Type B pancreatic cell (in vitro differentiated cells): ENCODE measurements around the gene MARCKS. TPM values are rescaled to one million over a fixed set of nuclear protein-coding genes. Genes with fewer than 3 reads are reported as not detected.

Source experiments
- DNase-seq: peaks from one replicate; pipeline ENCODE4 v3.0.0; 2021; ENCODE audit warnings: mixed read lengths; ENCODE audit not compliant: unreplicated experiment; ENCODE audit errors: extremely low spot score
- H3K27ac Mint-ChIP-seq: 2 replicates; pipeline ENCODE4 v1.8.0; 2021; ENCODE audit warnings: mild to moderate bottlenecking, mixed read lengths
- H3K27me3 Mint-ChIP-seq: 2 replicates; pipeline ENCODE4 v1.8.0; 2021; ENCODE audit warnings: mixed read lengths
- H3K36me3 Mint-ChIP-seq: 2 replicates; pipeline ENCODE4 v1.8.0; 2021; ENCODE audit warnings: mixed read lengths
- H3K4me1 Mint-ChIP-seq: one replicate; pipeline ENCODE4 v1.8.0; 2021; ENCODE audit warnings: mixed read lengths; ENCODE audit not compliant: unreplicated experiment
- H3K4me3 Mint-ChIP-seq: 2 replicates; pipeline ENCODE4 v1.8.0; 2021; ENCODE audit warnings: mild to moderate bottlenecking, mixed read lengths
- H3K9me3 Mint-ChIP-seq: 2 replicates; pipeline ENCODE4 v1.8.0; 2021; ENCODE audit warnings: mixed read lengths
- CTCF ChIP-seq: fragments of 200-600 bp; sonication (generic); conservative IDR thresholded peaks from 2 replicates; pipeline ENCODE4 v1.5.0; 2021; ENCODE audit warnings: antibody characterized with exemption, mild to moderate bottlenecking
- total RNA-seq: library from RNA; stranded (reverse); gene quantifications from 2 replicates; pipeline ENCODE4 v1.2.1, GENCODE V29; 2021; ENCODE audit warnings: low replicate concordance

Gene MARCKS
- total RNA-seq, 1 donor from 2014 or later = 236 TPM

- H3K4me3 Mint-ChIP-seq = no peak overlapping the region
- no peak for DNase-seq
- no peak overlapping the region for H3K27ac Mint-ChIP-seq
- no peaks in the 10 kb centered on the region for H3K9me3 Mint-ChIP-seq
- TF ChIP-seq CTCF = no peak
- no peaks in the 10 kb centered on the region for H3K27me3 Mint-ChIP-seq
- H3K4me1 Mint-ChIP-seq = no peaks in the 10 kb centered on the region
- H3K36me3 Mint-ChIP-seq = no peaks in the 10 kb centered on the region
These were observed 13.6 kb upstream of the MARCKS start for GRCh38 chr6:113843500-113844073.

- H3K27me3 Mint-ChIP-seq = no peaks in the 10 kb centered on the region
- TF ChIP-seq CTCF = no peak
- no peak overlapping the region for H3K4me3 Mint-ChIP-seq
- DNase-seq = no peak
- H3K27ac Mint-ChIP-seq = no peak overlapping the region
- H3K36me3 Mint-ChIP-seq = no peaks in the 10 kb centered on the region
- H3K9me3 Mint-ChIP-seq = no peaks in the 10 kb centered on the region
- no peaks in the 10 kb centered on the region for H3K4me1 Mint-ChIP-seq
These were observed 10.6 kb upstream of the MARCKS start for GRCh38 chr6:113846577-113846976.

- no peaks in the 10 kb centered on the region for H3K27me3 Mint-ChIP-seq
- no peak for DNase-seq
- H3K9me3 Mint-ChIP-seq = no peaks in the 10 kb centered on the region
- H3K36me3 Mint-ChIP-seq = no peaks in the 10 kb centered on the region
- H3K27ac Mint-ChIP-seq = no peak overlapping the region
- H3K4me3 Mint-ChIP-seq = no peak overlapping the region
- H3K4me1 Mint-ChIP-seq = no peaks in the 10 kb centered on the region
- no peak for TF ChIP-seq CTCF
These were observed 9.7 kb upstream of the MARCKS start for GRCh38 chr6:113847447-113847846.

- no peak for TF ChIP-seq CTCF
- no peak overlapping the region for H3K27ac Mint-ChIP-seq
These were observed 8.9 kb upstream of the MARCKS start for GRCh38 chr6:113848280-113848679.

GRCh38 chr6:113848811-113849210, 8.3 kb upstream of the MARCKS start:
- Mint-ChIP-seq H3K9me3 (no peaks in the 10 kb centered on the region), H3K4me1 (peaks cover 9% of the 10 kb centered on the region), H3K27ac (no peak overlapping the region), H3K36me3 (no peaks in the 10 kb centered on the region), H3K4me3 (no peak overlapping the region), H3K27me3 (peaks cover 4% of the 10 kb centered on the region)
- no peak for TF ChIP-seq CTCF
- DNase-seq = no peak

More at GRCh38 chr6:113848280-113848679, 8.9 kb upstream of the MARCKS start:
- Mint-ChIP-seq H3K4me1 (peaks cover 7% of the 10 kb centered on the region), H3K9me3 (no peaks in the 10 kb centered on the region), H3K27me3 (peaks cover 4% of the 10 kb centered on the region), H3K4me3 (no peak overlapping the region), H3K36me3 (no peaks in the 10 kb centered on the region)
- DNase-seq = no peak

- TF ChIP-seq CTCF = no peak
- DNase-seq = no peak
- Mint-ChIP-seq H3K9me3 (no peaks in the 10 kb centered on the region), H3K27me3 (peaks cover 4% of the 10 kb centered on the region), H3K4me1 (peaks cover 9% of the 10 kb centered on the region), H3K36me3 (no peaks in the 10 kb centered on the region), H3K4me3 (peak overlapping the region; percentile 15), H3K27ac (no peak overlapping the region)
These were observed 3.9 kb upstream of the MARCKS start for GRCh38 chr6:113853252-113853651.
